ENCODE data around the gene S100A9. TPM values are rescaled to one million over a fixed set of nuclear protein-coding genes. Genes with fewer than 3 reads are reported as not detected.

The S100A9 gene
- total and polyA plus RNA-seq, 2 experiments from 2014 or later = not detected

GRCh38 chr1:153339802-153340201 is 17.9 kb upstream of the S100A9 start:
- H3K79me2 ChIP-seq (replicated peaks; ENCODE audit: insufficient read depth) = no peaks in the 10 kb centered on the region
- no peaks in the 10 kb centered on the region for H3F3A ChIP-seq (replicated peaks; ENCODE audit: low read depth)
- Mint-ChIP-seq H3K27me3 (ENCODE audit: insufficient read depth, low read depth, poor library complexity) (peaks cover 7% of the 10 kb centered on the region), H3K9me3 (no peaks in the 10 kb centered on the region), H3K27ac (no peak overlapping the region), H3K4me3 (no peak overlapping the region), H3K36me3 (ENCODE audit: low read depth) (no peaks in the 10 kb centered on the region), H3K4me1 (peaks cover 12% of the 10 kb centered on the region; the same call in 2 of the 3 replicates)
- TF ChIP-seq NANOG (IDR thresholded peaks at IDR 0.05; ENCODE audit: borderline replicate concordance) (no peak), EZH2 (IDR thresholded peaks at IDR 0.05; ENCODE audit: low read depth, unreplicated experiment) (no peak), STAT1 (IDR thresholded peaks at IDR 0.05; ENCODE audit: unreplicated experiment) (no peak), EZH2phosphoT487 (IDR thresholded peaks at IDR 0.05; ENCODE audit: unreplicated experiment) (no peak), JUNB (IDR thresholded peaks at IDR 0.05; ENCODE audit: unreplicated experiment) (no peak), POLR2AphosphoS5 (IDR thresholded peaks at IDR 0.05; ENCODE audit: low read depth) (no peak), CREB1 (CRISPR knock-in tag; IDR thresholded peaks at IDR 0.05; ENCODE audit: low read depth) (no peak), REST (IDR thresholded peaks at IDR 0.05; ENCODE audit: unreplicated experiment) (no peak), ZNF331 (CRISPR knock-in tag; IDR thresholded peaks at IDR 0.05; ENCODE audit: low read depth) (no peak), ZNF114 (CRISPR knock-in tag; IDR thresholded peaks at IDR 0.05) (no peak), ZNF462 (CRISPR knock-in tag; IDR thresholded peaks at IDR 0.05) (no peak)
- TF ChIP-seq, protein P1, sequence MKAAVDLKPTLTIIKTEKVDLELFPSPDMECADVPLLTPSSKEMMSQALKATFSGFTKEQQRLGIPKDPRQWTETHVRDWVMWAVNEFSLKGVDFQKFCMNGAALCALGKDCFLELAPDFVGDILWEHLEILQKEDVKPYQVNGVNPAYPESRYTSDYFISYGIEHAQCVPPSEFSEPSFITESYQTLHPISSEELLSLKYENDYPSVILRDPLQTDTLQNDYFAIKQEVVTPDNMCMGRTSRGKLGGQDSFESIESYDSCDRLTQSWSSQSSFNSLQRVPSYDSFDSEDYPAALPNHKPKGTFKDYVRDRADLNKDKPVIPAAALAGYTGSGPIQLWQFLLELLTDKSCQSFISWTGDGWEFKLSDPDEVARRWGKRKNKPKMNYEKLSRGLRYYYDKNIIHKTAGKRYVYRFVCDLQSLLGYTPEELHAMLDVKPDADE (IDR thresholded peaks at IDR 0.05) = no peak
- TF ChIP-seq, protein P2, sequence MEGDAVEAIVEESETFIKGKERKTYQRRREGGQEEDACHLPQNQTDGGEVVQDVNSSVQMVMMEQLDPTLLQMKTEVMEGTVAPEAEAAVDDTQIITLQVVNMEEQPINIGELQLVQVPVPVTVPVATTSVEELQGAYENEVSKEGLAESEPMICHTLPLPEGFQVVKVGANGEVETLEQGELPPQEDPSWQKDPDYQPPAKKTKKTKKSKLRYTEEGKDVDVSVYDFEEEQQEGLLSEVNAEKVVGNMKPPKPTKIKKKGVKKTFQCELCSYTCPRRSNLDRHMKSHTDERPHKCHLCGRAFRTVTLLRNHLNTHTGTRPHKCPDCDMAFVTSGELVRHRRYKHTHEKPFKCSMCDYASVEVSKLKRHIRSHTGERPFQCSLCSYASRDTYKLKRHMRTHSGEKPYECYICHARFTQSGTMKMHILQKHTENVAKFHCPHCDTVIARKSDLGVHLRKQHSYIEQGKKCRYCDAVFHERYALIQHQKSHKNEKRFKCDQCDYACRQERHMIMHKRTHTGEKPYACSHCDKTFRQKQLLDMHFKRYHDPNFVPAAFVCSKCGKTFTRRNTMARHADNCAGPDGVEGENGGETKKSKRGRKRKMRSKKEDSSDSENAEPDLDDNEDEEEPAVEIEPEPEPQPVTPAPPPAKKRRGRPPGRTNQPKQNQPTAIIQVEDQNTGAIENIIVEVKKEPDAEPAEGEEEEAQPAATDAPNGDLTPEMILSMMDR (conservative IDR thresholded peaks at IDR 0.05; ENCODE audit: low read depth in 2 of 2) = no peak
- ATAC-seq (no peak), DNase-seq (ENCODE audit: low spot score) (no peak)
- H3K9me2 ChIP-seq (ENCODE audit: insufficient read depth) = peaks cover 22% of the 10 kb centered on the region
- no peaks in the 10 kb centered on the region for H3K36me3 ChIP-seq (ENCODE audit: insufficient read depth)
- H3K27ac ChIP-seq (ENCODE audit: low read depth) = no peak overlapping the region
- peak overlapping the region; percentile 7; the same call in 1 of the 2 replicates for H2AFZ ChIP-seq
- no peak overlapping the region for H3K4me3 ChIP-seq
- H3K27me3 ChIP-seq (ENCODE audit: insufficient read depth) = no peaks in the 10 kb centered on the region
- no peaks in the 10 kb centered on the region for H4K20me1 ChIP-seq (replicated peaks; ENCODE audit: insufficient read depth)
- no peaks in the 10 kb centered on the region for H3K4me1 ChIP-seq (ENCODE audit: insufficient read depth)
- H3K4me2 ChIP-seq = no peak overlapping the region
